OCI-LY7 (cell line): ENCODE measurements around the gene BICDL2.

Experiments used
- CTCF ChIP-seq: fragments of 200-600 bp; sonication (generic); conservative IDR thresholded peaks from 2 replicates; pipeline ENCODE4 v1.5.1; 2014; ENCODE audit warnings: mild to moderate bottlenecking, antibody characterized with exemption, low read length, moderate library complexity, mixed read lengths
- EZH2phosphoT487 ChIP-seq: fragments of 200-600 bp; sonication (generic); IDR thresholded peaks from 2 replicates; pipeline ENCODE4 v1.6.1; 2018; ENCODE audit warnings: low read depth, borderline replicate concordance, mild to moderate bottlenecking, mixed run types, antibody characterized with exemption, low read length, moderate library complexity, mixed read lengths

- TF ChIP-seq CTCF (no peak), EZH2phosphoT487 (no peak)
Measured at GRCh38 chr16:3010510-3010909, 26.2 kb downstream of the BICDL2 start.
